ENCODE measurements around the gene DMTF1.

DMTF1 gene

DNA sequence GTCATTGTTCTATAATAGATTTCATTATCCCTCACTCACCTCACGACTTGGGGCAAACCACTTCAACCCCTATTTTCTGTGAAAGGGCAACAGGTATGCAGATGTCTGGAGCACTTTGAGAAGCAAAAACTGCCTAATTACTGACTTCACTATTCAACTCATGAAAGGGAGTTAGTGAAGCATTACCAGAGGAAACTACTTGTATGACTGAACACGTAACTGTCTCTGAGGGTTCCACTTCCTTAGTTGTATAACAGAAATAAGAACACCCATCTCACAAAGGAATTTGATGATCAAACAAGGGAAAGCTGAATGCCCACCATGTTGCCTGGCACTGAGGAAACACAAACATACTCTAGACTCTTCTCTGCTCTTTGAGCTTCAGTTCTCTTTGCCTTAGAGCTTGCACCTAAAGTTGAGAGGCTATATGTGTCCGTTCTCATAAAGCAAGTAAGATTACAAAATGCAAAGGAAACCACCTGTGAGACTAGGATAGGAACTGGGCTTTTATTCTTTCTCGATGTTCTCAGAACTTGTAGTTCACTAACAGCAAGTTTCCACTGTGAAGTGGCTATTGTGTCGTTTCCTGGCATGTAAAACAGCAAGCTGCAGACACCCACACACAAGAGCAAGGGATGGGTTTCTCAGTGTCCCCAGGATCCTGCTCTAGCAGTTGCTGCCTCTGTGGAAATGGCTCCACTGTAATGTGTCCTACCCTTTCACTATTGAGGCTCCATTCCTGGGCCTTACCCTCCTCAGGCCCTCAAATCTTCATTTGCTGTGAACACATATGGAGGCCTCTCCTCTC is 64.7 kb downstream of the DMTF1 start:
- Histone ChIP-seq H3K36me3 (ENCODE audit: insufficient read depth, low read length) (no peaks in the 10 kb centered on the region), H3K4me3 (ENCODE audit: low read length) (no peak overlapping the region), H3K4me2 (ENCODE audit: low read length) (peak overlapping the region; percentile 25), H3K9ac (ENCODE audit: low read depth, low read length) (no peak overlapping the region), H3K27me3 (ENCODE audit: control insufficient read depth, insufficient read depth, low read length) (peaks cover 2% of the 10 kb centered on the region), H3K4me1 (ENCODE audit: control insufficient read depth, insufficient read depth, low read length) (peaks cover 32% of the 10 kb centered on the region), H3K9me3 (replicated peaks; ENCODE audit: low read length) (no peaks in the 10 kb centered on the region)

- Histone ChIP-seq H3K36me3 (ENCODE audit: insufficient read depth, low read length) (no peaks in the 10 kb centered on the region), H3K9ac (ENCODE audit: low read depth, low read length) (no peak overlapping the region), H3K4me1 (ENCODE audit: control insufficient read depth, insufficient read depth, low read length) (peaks cover 32% of the 10 kb centered on the region), H3K4me3 (ENCODE audit: low read length) (peak overlapping the region; percentile 88), H3K4me2 (ENCODE audit: low read length) (peak overlapping the region; percentile 93), H3K27me3 (ENCODE audit: control insufficient read depth, insufficient read depth, low read length) (peaks cover 11% of the 10 kb centered on the region), H3K9me3 (replicated peaks; ENCODE audit: low read length) (no peaks in the 10 kb centered on the region)
These were observed 65.9 kb downstream of the DMTF1 start for GRCh38 chr7:87217983-87218653.

GRCh38 chr7:87218796-87219544 is 66.7 kb downstream of the DMTF1 start:
- H3K4me1 ChIP-seq (ENCODE audit: control insufficient read depth, insufficient read depth, low read length): peaks cover 29% of the 10 kb centered on the region
- peak overlapping the region; percentile 88 for H3K4me3 ChIP-seq (ENCODE audit: low read length)
- peak overlapping the region; percentile 94 for H3K9ac ChIP-seq (ENCODE audit: low read depth, low read length)
- no peaks in the 10 kb centered on the region for H3K9me3 ChIP-seq (replicated peaks; ENCODE audit: low read length)
- H3K36me3 ChIP-seq (ENCODE audit: insufficient read depth, low read length): no peaks in the 10 kb centered on the region
- peak overlapping the region; percentile 93 for H3K4me2 ChIP-seq (ENCODE audit: low read length)
- peaks cover 11% of the 10 kb centered on the region for H3K27me3 ChIP-seq (ENCODE audit: control insufficient read depth, insufficient read depth, low read length)

GRCh38 chr7:87219545-87220025 is 67.3 kb downstream of the DMTF1 start, which contains the start of gene TMEM243:
TSS of gene TMEM243 (minus strand) at chr7:87219732. CDS start at chr7:87219503, 229 bp downstream.
- no peaks in the 10 kb centered on the region for H3K9me3 ChIP-seq (replicated peaks; ENCODE audit: low read length)
- H3K9ac ChIP-seq (ENCODE audit: low read depth, low read length): peak within 1 kb of the TSS; percentile 94
- H3K4me2 ChIP-seq (ENCODE audit: low read length): peak within 1 kb of the TSS; percentile 93
- H3K27me3 ChIP-seq (ENCODE audit: control insufficient read depth, insufficient read depth, low read length): peaks cover 11% of the 10 kb centered on the region
- H3K36me3 ChIP-seq (ENCODE audit: insufficient read depth, low read length): no peaks in the 10 kb centered on the region
- peak within 1 kb of the TSS; percentile 88 for H3K4me3 ChIP-seq (ENCODE audit: low read length)
- H3K4me1 ChIP-seq (ENCODE audit: control insufficient read depth, insufficient read depth, low read length): peaks cover 24% of the 10 kb centered on the region

- H3K4me2 ChIP-seq (ENCODE audit: low read length): peak overlapping the region; percentile 93
- H3K36me3 ChIP-seq (ENCODE audit: insufficient read depth, low read length): no peaks in the 10 kb centered on the region
- peak overlapping the region; percentile 94 for H3K9ac ChIP-seq (ENCODE audit: low read depth, low read length)
- H3K4me1 ChIP-seq (ENCODE audit: control insufficient read depth, insufficient read depth, low read length): peaks cover 24% of the 10 kb centered on the region
- H3K4me3 ChIP-seq (ENCODE audit: low read length): peak overlapping the region; percentile 88
- no peaks in the 10 kb centered on the region for H3K9me3 ChIP-seq (replicated peaks; ENCODE audit: low read length)
- peaks cover 11% of the 10 kb centered on the region for H3K27me3 ChIP-seq (ENCODE audit: control insufficient read depth, insufficient read depth, low read length)
These were observed 67.9 kb downstream of the DMTF1 start for GRCh38 chr7:87220026-87220733.

- H3K27me3 ChIP-seq (ENCODE audit: control insufficient read depth, insufficient read depth, low read length): peaks cover 11% of the 10 kb centered on the region
- H3K4me1 ChIP-seq (ENCODE audit: control insufficient read depth, insufficient read depth, low read length): peaks cover 24% of the 10 kb centered on the region
- peak overlapping the region; percentile 94 for H3K9ac ChIP-seq (ENCODE audit: low read depth, low read length)
- peak overlapping the region; percentile 93 for H3K4me2 ChIP-seq (ENCODE audit: low read length)
- no peaks in the 10 kb centered on the region for H3K9me3 ChIP-seq (replicated peaks; ENCODE audit: low read length)
- H3K36me3 ChIP-seq (ENCODE audit: insufficient read depth, low read length): no peaks in the 10 kb centered on the region
- peak overlapping the region; percentile 88 for H3K4me3 ChIP-seq (ENCODE audit: low read length)
These were observed 68.5 kb downstream of the DMTF1 start for GRCh38 chr7:87220734-87221215.

DNA sequence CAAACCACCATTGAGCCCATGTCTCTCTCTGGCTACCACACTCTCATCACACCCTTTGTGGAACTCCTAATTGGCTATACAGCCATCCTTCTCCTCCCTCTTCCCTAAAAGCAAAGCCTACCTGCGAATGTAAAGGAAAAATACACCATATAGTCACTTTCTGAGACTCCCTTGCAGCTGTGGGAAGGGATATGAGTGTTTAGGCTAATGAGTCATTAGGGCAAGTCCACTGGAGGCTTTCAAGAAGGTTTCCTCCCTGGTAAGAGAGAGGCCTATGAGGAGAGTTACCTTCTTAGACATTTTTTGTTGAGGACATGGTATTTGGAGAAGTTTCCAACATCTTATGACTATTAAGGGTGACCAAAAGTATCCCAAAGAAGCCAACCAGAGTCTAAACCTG is 71.4 kb downstream of the DMTF1 start:
- Histone ChIP-seq H3K4me1 (ENCODE audit: control insufficient read depth, insufficient read depth, low read length) (peaks cover 10% of the 10 kb centered on the region), H3K4me2 (ENCODE audit: low read length) (no peak overlapping the region), H3K4me3 (ENCODE audit: low read length) (no peak overlapping the region), H3K9ac (ENCODE audit: low read depth, low read length) (no peak overlapping the region), H3K27me3 (ENCODE audit: control insufficient read depth, insufficient read depth, low read length) (peaks cover 19% of the 10 kb centered on the region), H3K9me3 (replicated peaks; ENCODE audit: low read length) (no peaks in the 10 kb centered on the region), H3K36me3 (ENCODE audit: insufficient read depth, low read length) (no peaks in the 10 kb centered on the region)

GRCh38 chr7:87225696-87226095 is 73.4 kb downstream of the DMTF1 start:
- Histone ChIP-seq H3K4me2 (ENCODE audit: low read length) (no peak overlapping the region), H3K27me3 (ENCODE audit: control insufficient read depth, insufficient read depth, low read length) (peaks cover 33% of the 10 kb centered on the region), H3K9ac (ENCODE audit: low read depth, low read length) (no peak overlapping the region), H3K36me3 (ENCODE audit: insufficient read depth, low read length) (no peaks in the 10 kb centered on the region), H3K4me3 (ENCODE audit: low read length) (no peak overlapping the region), H3K4me1 (ENCODE audit: control insufficient read depth, insufficient read depth, low read length) (peaks cover 6% of the 10 kb centered on the region), H3K9me3 (replicated peaks; ENCODE audit: low read length) (no peaks in the 10 kb centered on the region)

DNA sequence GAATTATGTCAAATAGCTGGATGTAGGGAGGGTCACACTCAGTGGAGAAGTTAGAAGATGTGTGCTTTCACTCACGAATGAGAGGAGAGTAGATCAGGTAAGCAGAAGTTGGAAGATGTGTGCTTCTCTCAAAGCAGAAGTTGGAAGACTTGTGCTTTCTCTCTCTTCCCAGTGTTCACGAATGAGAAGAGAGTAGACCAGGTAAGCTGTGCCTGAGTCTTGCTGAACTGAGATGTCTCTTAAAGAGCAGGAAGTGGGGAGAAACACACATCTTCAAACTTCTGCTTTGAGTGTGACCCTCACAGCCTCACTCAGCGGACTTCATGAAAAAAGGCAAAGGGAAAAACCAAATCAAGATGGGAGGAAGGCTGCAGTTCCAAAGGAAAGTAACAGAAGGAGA is 74.2 kb downstream of the DMTF1 start:
- Histone ChIP-seq H3K4me3 (ENCODE audit: low read length) (no peak overlapping the region), H3K36me3 (ENCODE audit: insufficient read depth, low read length) (no peaks in the 10 kb centered on the region), H3K9me3 (replicated peaks; ENCODE audit: low read length) (no peaks in the 10 kb centered on the region), H3K9ac (ENCODE audit: low read depth, low read length) (no peak overlapping the region), H3K27me3 (ENCODE audit: control insufficient read depth, insufficient read depth, low read length) (peaks cover 39% of the 10 kb centered on the region), H3K4me1 (ENCODE audit: control insufficient read depth, insufficient read depth, low read length) (no peaks in the 10 kb centered on the region), H3K4me2 (ENCODE audit: low read length) (no peak overlapping the region)

DNA sequence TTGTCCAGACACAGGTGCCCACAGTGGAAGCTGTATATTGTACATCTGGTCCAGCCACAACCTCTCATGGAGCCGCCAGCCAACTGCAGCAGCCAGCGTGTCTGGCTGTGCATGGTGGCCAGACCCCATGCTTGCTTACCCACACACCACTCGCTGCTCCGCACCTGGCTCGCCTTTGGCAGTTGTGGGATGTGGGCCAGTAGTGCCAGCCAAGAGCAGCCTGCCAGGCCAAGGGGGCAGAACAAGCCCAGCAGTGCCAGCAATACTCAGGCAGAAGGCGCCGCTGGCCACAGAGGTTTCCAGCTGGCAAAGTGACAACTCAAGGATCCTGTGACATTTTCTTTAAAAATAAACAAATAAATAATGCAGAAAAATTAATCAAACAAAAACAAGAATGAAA is 79.0 kb downstream of the DMTF1 start:
- peaks cover 44% of the 10 kb centered on the region for H3K27me3 ChIP-seq (ENCODE audit: control insufficient read depth, insufficient read depth, low read length)
- H3K4me3 ChIP-seq (ENCODE audit: low read length): no peak overlapping the region
- no peak overlapping the region for H3K4me2 ChIP-seq (ENCODE audit: low read length)
- no peak overlapping the region for H3K9ac ChIP-seq (ENCODE audit: low read depth, low read length)
- no peaks in the 10 kb centered on the region for H3K4me1 ChIP-seq (ENCODE audit: control insufficient read depth, insufficient read depth, low read length)
- H3K36me3 ChIP-seq (ENCODE audit: insufficient read depth, low read length): no peaks in the 10 kb centered on the region
- no peaks in the 10 kb centered on the region for H3K9me3 ChIP-seq (replicated peaks; ENCODE audit: low read length)

All from skeletal muscle satellite cell (primary cell).